Activated CD4-positive, alpha-beta T cell treated with anti-CD3 and anti-CD28 coated beads, Interleukin-2, Interleukin-4, amounts not matched to agents 100 ng/mL and 50 ng/mL, durations not matched to agents 16 hours and 8 hours (primary cell): ENCODE results near the gene AADACL2.

Experiments
- DNase-seq: peaks from one replicate; pipeline ENCODE4 v3.0.0-alpha.2; 2020; ENCODE audit warnings: low spot score

AADACL2 gene

GRCh38 chr3:151804267-151804666, 70.5 kb downstream of the AADACL2 start:
- no peak for DNase-seq

GRCh38 chr3:151806838-151807237, 73.1 kb downstream of the AADACL2 start:
- DNase-seq, result no peak
